GM04504 (cell line): ENCODE measurements around the gene C1orf35.

ENCODE experiments used
- DNase-seq: peaks from one replicate; pipeline ENCODE4 v3.0.0-alpha.2; 2012; ENCODE audit warnings: low read depth

The C1orf35 gene

DNA sequence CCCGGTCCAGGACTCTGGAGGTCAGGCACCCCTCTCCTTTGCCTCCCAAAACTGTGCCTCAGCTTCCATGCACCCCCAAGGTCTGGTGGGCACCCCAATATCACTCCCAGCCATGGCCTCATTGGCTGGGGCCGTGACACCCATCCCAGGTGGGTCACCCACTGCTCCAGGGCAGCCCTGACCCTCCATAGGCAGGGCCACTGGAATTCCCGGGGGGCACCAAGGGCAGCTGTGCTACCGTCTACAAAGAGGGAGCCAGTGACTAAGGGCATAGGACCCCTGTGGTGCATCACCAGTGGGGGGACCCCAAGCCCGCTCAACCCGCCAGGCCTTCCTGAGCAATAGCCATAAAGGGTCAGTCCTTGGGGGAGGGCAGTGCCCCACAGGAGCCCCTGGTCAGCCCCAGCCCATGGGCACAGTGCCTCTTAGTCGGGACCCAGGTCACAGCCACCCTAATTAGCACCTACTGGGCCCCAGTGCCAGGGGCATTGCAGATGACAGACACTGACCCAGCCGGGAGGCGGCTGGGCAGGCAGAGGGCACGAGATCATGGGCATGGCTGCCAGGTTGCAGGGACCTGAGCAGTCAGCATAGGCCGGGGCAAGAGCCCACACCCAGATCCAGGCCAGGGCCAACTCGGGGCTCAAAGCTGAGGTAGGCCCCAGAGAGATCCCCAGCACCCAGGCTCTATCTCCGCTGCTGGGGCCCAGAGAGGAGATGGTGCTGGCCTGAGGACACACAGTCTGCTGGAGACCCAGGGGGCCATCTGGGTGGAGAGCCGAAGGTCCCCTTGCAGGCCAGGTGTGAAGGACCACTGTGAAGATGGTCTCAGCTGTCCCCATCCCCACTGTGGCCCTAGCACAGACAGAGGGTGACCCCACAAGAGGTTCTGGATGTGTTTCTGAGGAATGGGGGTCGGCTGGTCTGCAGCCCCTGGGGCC is 39.6 kb downstream of the C1orf35 start:
- no peak for DNase-seq

DNA sequence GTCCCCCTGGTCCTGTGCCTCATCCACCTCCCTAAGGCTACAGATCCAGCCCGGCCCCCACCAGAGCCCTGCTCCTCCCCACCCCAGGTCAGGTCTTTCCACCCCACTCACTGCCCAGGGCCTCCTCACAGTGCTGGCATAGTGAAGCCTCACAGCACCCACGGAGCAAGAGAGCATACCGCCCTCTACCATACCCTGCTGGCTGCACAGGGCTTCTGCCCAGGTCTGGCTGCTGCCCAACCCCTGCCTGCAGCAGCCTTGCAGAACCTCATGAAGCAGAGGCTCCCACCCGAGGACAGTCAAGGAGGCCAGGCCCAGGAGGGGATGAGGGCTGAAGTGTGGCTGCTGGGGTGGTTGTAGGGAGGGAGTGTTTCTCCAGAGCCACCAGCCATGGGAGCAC is 40.3 kb downstream of the C1orf35 start:
- no peak for DNase-seq

DNA sequence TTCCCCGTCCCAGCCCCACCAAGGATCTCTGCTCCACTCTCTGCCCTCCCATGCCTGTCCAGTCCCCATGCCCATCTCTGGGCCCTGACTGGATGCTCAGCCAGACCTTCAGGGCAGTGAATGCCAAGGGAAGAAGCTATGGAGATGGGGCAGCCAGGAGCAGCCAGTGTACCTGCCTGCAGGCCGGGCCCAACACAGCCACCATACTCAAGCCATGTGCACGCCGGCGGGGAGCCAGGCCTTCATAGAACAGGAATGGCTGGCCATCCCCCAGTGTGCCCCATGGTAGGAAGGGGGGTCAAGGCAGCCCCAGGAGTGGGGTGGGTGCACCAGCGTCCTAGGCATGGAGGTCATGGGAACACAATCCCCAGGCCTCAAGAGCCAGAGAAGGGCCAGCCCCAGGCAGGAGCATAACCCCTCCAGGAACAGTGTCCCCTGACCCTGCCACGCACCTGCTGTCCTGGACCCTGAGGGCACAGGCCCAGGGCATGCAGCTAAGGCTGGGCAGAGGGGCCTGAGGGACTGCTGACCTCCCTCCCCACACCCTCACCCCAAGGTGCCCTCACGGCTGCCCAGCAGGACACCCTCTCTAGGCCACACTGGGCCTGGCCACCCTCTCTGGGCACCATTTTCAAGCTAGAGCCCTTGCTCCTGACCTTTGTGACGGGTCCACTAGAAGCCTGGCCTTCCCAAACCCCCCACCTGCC is 40.9 kb downstream of the C1orf35 start:
- DNase-seq, result no peak

DNA sequence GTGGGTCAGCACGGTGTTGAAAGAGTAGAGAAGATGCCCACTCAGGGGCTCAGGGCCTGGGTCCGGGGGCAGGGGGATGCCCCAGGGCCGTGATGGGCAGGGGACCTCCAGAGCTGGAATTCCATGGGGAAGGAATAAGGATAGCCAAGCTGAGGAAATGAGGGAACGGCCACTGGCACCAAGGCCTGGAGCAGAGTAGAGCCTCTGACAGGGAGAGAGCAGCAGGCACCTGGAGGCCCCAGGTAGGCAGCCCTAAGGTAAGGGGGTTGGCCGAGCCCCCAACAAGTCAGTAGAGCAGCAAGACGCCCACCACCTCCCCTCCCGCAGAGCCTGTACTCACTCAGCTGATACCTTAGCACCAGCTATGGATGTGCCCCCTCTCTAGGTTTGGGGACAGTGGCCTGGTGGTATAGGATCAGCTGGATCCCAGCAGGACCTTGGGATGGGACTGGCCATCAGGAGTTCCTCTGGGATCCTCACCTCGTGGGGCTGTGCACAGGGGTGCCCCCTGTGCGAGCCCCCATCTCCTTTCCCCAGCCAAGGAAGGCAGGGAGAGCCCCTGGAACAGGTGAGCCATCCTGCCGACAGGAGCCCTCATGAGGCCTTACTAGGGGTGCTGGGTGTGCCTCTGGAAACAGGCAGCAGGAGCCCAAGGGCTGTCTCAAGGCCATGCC is 41.6 kb downstream of the C1orf35 start:
- no peak for DNase-seq

DNA sequence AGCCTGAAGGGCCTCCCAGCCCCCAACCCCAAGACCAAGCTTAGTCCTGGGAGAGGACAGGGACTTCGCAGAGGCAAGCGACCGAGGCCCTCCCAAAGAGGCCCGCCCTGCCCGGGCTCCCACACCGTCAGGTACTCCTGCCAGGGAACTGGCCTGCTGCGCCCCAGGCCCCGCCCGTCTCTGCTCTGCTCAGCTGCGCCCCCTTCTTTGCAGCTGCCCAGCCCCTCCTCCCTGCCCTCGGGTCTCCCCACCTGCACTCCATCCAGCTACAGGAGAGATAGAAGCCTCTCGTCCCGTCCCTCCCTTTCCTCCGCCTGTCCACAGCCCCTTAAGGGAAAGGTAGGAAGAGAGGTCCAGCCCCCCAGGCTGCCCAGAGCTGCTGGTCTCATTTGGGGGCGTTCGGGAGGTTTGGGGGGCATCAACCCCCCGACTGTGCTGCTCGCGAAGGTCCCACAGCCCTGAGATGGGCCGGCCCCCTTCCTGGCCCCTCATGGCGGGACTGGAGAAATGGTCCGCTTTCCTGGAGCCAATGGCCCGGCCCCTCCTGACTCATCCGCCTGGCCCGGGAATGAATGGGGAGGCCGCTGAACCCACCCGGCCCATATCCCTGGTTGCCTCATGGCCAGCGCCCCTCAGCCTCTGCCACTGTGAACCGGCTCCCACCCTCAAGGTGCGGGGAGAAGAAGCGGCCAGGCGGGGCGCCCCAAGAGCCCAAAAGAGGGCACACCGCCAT is 42.5 kb downstream of the C1orf35 start:
- DNase-seq, result no peak

DNA sequence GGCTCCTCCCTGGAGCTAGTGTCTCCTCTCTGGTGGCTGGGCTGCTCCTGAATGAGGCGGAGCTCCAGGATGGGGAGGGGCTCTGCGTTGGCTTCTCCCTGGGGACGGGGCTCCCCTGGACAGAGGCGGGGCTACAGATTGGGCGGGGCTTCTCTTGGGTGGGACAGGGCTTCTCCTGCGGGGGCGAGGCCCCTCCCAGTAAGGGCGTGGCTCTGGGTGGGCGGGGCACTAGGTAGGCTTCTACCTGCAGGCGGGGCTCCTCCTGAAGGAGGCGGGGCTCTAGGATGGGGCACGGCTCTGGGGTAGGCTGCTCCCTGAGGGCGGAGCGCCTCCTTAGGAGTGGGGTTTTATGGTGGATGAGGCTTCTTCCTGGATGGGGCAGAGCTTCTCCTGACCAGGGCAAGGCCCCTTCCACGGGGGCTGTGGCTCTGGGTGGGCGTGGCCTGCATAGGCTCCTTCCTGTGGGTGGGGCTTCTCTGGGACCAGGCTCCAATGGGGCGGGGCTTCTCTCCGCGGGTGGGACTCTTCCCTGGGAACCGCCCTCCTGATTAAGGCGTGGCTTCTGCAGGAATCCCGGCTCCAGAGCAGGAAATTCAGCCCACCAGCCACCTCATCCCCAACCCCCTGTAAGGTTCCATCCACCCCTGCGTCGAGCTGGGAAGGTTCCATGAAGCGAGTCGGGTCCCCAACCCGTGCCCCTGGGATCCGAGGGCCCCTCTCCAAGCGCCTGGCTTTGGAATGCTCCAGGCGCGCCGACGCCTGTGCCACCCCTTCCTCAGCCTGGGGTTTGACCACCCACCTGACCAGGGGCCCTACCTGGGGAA is 43.3 kb downstream of the C1orf35 start:
- no peak for DNase-seq

DNA sequence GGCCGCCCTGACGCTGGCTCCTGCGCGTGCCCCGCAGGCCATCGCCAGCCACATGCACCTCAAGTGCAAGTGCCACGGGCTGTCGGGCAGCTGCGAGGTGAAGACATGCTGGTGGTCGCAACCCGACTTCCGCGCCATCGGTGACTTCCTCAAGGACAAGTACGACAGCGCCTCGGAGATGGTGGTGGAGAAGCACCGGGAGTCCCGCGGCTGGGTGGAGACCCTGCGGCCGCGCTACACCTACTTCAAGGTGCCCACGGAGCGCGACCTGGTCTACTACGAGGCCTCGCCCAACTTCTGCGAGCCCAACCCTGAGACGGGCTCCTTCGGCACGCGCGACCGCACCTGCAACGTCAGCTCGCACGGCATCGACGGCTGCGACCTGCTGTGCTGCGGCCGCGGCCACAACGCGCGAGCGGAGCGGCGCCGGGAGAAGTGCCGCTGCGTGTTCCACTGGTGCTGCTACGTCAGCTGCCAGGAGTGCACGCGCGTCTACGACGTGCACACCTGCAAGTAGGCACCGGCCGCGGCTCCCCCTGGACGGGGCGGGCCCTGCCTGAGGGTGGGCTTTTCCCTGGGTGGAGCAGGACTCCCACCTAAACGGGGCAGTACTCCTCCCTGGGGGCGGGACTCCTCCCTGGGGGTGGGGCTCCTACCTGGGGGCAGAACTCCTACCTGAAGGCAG is 44.0 kb downstream of the C1orf35 start:
- DNase-seq, result no peak

DNA sequence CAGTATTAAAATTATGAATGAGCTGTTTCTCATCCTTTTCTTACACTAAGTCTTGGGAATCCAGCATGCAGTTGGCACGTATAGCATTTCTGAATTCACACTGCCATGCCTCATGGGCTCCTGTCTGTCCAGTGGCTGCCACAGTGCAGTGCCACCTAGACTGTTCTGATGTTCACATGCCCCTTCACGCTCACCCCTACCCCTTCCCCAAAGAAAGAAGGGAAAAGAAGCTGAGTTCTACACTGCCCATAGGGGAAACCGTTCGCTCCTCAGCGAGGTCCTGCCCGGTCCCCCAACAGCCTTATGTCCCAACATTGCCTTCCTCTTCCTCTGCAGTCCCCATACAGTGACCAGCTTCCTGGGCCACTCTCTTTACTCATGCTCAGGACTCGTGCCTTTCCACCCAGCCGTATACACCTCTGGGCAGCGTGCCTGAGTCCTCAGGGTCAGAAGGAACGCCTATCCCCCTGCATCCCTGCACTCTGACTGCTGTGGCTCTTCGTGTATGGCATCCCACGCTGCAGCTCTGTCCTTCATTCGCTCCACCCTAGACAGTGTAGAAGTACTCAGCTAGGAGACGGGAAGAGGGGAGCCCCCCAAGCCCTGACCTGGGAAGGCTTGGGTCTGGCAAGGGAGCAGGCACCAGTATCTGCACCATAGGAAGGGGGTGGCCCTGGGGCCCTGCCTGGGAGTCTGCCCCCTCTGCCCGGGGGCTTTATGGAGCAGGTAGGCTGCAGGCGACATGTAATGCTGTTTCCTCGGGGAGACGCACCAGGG is 44.8 kb downstream of the C1orf35 start:
- DNase-seq, result no peak
